NB4 (cell line): Measurements from ENCODE around the gene CHSY1.

Experiments
- CTCF ChIP-seq: IDR thresholded peaks from one replicate; pipeline ENCODE4 v1.5.1; 2012; ENCODE audit warnings: low read depth, low read length
- POLR2A ChIP-seq: IDR thresholded peaks from 2 replicates; pipeline ENCODE4 v1.6.1; 2011; ENCODE audit warnings: mild to moderate bottlenecking; ENCODE audit not compliant: insufficient read length; ENCODE audit errors: extremely low read depth

- TF ChIP-seq POLR2A (no peak), CTCF (no peak)
Measured at GRCh38 chr15:101189409-101190091, 62.3 kb downstream of the CHSY1 start.
